ENCODE measurements around the gene ITPA.
A peak's percentile ranks its signal among the peaks of the same experiment; 100 is the strongest.

The ITPA gene

DNA sequence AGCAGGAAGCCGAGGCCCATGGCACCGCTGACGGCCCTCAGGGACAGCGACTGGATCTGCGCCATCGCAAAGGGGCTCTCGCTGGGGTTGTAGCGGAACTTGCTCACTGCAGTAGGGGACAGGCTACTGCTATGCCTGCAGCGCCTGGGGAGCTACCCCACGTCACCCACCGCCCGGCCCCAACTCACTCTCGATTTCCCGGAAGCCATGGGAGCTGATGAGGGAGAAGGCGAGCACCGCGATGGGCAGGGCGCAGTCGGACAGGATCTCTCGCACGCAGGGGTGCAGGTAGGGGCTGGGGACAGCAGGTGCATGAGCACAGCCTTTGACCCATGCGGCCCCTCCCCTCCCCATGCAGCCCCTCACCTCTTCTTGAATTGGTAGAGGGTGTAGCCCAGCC lies 19.9 kb downstream of the ITPA start:
- DNase-seq = no peak

DNA sequence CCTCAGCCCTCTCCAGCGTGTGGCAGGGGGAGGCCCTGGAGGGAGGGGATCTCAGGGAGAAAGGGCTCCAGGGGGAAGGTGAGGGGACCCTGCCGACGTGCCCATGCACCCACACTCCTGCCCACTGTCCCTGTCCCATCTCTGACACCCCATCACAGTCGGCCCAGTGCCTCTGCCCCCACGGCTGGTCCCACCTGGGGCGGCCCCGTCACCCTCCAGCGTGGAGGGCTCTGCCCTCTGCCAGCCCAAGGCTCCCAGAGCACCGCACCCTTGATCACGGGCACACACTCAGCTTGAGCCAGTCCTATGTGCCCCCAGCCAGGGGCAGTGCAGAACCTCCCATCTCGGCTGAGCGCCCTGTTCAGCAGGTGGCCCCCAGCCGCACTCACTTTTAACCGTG lies 20.5 kb downstream of the ITPA start:
- DNase-seq = no peak

DNA sequence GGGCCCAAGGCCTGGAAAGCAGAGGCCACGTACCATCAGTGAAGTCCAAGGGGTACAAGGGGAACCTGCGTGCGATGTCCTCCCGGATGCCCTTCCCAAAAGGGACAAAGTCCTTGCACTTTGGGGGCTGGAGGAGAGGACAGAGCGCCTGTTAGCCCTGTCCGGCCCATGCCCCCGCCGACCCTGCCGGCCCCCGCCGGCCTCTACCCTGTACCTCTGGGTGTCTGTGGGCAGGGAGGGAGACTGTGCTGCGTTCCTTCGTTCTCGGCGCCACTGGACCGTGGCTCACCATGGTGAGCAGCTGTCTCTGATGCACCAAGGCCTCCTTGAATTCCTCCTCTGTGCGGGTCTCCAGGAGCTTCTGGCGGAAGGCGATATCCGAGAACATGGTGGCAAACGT lies 21.8 kb downstream of the ITPA start:
- DNase-seq = no peak

DNA sequence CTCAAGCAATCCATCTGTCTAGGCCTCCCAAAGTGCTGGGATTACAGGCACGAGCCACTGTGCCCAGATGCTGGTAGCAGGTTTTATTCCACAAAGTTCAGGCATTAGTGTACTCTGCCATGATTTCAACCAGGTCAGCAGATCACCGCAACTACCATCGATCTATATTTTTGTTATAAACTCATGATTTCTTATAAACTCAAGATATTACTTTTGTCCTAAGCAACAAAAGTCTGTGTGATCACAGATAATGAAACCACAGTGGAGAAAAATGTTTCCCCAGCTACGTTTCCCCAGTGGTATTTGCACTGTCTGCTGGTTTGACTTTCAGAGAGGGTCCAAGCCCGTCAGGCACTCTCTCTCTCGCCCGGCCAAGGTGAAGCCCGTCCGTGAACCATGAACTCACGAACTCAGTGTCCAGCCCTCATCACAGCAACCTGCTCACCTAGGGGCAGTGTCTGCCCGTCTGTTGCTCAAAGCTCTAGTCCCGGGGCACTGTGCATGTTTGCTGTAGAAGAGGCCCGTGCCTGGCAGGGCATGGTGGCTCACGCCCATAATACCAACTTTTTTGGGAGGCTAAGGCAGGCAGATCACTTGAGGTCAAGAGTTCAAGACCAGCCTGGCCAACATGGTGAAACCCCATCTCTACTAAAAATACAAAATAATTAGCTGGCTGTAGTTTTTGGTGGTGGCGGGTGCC lies 22.7 kb downstream of the ITPA start:
- DNase-seq = no peak

DNA sequence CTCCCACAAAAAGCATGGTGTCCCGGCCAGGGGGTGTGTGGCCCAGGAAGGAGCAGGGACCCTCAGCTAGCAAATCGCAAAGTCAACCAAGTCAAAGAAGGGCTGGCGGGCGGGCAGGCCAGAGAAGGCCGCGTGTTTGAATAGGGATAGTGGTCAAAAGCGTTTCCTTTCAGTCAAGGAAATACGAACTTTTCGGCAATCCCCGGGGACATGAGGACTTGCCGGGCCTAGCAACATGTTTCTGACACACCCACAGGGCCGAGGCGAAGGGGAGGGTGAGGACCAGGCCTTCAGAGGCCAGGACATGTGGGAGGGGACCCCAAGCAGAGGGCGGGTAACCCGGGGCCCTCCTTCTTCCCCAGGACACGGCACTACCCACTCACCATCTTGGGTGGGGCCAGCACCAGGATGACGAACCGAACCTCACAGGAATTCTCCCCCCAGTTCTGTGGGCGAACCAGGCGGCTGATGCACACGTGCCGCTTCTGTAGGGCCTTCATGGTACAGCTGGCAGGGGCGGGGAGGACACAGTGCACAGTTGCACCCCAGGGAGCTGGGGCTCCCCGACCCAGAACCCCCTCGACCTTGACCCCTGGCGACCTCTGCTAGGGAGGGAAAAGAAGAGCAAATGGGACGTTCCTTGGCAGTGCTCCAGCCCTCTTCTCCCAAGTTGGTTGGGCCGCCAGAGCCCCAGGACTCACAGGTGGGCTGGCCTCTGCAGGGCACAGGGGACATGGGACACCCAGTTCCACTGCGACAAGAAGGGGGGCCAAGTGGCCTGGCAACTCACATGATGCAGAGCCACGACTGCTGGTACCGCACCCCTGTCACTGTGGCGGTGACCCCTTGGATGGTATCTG lies 24.1 kb downstream of the ITPA start:
- DNase-seq = no peak

DNA sequence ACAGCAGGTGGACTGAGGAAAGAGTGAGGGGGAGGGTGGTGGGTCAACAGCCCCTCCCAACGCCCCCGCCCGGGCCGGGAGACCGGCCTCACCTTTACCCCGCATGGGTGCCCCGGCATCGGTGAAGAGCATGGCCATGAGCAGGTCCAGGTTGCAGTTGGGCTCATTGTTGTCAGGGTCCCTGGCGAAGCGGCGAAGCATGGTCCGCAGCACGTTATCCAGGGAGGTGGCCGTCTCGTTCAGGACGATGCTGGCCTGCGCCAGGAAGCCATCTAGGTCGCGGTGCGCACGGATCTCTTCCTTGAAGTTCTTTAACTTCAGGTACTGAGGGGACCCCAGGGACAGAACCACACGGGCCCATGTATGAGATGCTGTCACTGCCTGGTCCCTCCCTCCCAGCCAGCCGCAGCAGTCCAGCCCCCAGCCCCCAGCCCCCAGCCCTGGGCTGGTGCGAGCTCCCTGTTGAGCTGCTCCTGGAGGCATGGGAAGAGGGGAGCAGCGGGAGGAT lies 24.7 kb downstream of the ITPA start:
- no peak for DNase-seq

DNA sequence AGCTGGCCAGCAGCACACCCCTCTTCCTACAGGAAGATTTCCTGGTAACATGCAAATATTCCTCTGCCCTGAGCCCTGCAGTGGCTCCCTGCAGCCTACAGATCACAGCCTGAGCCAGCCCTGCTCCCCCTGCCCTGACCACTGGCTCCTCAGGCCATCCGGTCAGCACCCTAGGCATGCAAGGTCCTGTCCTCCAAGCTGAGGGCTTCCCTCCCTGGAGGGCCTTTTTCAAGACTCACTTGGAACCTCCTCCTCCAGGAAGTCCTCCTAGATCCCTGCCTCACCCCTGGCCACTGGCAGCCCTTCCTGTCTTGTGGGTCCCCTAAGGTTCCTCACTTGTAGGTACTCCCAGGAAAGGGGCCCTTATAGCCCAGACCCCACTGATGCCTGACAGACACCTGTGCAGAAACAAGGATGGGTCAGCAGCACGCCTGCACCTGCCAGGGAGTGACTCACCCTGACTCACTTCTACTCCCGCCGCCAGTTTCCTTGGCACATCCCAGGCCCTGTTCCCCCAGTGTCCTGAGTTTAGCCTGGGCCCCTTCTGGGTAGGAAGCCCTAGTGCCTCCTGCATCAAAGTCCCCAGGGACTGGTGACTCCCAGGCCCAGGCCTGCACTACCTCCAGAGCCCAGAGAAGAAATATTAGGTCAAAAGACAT lies 26.5 kb downstream of the ITPA start:
- DNase-seq = no peak

DNA sequence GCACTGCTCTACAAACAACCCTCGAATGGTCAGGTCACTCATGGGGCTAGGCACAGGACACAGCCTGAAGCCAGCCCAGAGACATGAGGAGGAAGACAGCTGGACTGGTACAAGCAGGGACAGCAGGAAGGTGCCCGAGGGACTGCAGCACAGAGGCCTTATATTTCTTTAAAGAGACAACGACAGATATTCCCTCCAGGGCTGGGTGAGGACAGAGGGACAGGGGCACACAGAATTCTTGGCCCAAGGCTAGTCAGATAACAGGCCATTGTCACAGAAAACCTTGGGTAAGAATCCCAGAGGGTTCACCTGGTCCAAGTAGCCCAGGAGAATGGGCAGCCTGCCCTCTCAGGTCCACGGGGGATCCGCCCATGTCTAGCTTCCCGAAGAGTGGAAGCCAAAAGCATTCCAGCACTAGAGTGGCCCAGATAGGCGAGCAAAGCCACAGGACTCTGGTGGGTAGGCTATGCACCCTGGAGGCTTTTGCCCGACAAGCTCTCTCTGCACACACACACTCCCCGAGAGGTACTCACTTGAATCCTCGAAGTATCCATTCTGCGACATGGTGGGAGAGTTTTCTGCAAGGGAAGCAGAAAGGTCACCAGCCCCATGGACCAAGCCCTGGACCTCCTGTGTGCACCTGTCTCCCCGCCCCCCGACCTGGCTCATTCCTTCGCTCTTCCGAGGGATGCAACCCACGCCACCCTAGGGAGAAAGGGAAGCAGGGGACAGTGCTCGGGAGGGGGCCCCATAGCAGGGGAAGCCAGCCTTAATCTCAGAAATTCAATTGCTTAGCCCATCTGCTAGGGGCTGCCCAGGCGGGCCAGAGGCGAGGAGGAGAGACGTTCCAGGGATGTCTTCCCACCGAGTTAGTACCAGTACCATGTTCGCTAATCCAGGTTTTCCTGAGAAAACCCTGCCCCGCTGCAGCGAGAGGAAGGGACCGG lies 28.0 kb downstream of the ITPA start:
- DNase-seq = no peak

DNA sequence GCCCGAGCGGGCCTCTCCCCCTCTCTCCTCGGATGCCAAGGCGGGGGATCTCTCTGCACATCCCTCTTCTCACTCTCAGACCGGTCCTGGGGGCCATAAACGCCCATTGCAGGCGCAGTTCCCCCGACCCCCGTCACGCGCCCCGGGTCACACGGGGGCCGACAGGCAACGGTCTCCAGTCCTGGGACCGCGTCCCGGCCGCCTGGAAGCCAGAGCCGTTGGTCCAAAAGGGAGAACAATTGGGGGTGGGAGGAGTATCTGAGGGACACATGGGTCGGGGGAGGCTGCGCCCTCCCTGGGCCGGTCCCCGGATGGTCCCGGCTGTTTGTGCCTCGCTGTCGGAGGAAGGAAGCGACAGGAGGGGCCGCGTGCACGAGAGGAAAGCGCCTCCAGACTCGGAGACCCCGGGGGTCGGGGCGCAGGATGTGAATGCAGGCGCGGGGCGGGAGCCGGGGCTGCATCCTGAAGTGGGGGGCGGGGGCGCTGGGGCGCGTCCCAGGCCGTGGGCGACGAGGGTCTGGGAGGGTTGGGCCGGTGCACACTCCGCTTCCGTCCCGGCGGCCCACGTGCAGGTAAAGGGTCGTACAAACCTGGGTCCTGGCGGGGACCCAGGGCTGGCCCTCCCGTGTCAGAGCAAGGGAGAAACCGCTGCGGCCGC lies 28.8 kb downstream of the ITPA start:
- no peak for DNase-seq

DNA sequence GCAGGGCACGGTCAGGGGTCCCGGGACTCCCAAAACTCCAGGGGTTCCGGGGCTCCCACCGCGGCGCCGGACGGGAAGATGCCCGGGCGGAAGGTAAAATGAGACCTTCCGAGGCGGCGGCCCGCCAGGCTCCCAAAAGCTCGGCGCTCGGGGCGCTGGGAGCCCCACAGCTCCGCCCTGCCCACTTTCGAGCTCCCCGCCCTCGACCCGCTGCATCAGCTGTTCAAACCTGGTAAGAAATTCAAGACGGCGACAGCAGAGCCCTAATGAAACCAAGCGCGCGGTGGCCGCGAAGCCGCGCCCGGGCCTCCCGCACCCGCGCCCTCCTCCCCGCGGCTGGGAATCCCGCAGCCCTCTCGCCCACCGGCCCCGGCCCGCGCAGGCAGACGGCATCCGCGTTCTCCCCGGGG lies 29.3 kb downstream of the ITPA start:
- peak; percentile 13 to 62 (median 40) for DNase-seq

DNA sequence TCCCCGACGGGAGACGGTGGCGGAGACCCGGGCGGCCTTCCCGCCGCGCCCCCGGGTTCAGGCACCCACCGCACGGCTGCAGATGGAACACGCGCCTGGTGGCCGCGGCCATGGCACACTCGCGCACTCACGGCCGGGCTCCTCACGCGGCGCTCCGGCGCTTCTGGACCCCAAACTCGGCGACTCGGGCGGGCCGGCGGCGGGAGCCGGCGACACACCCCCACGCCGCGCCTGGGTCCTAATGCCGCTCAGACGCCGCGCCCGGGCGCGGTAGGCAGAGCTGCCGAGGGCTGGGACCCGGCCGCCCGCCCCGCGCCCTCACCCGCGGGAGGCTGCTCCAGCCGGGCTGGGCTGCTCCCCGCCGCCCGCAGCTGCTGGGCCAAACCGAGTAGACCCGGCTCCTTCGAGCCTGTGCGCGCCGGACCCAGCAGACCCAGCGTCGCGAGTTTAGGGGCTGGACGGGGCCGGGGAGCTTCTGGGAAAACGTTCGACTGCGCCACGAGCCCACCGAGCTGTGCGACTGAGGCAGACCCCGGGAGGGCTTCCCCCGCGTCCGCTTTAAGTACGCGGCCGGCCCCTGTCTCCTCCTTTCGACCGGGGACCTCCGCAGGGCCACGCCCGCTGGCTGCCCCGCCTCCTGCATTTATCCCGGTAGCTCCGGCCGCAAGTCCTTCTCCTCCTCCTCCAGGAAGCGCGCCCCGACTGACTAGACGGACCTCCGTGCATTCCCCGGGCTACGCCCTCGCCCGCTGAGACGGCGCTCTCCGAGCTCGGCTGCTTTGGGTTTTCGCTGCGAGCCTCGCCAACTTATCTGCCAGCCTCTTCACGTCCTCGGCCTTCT lies 29.9 kb downstream of the ITPA start, which contains the start of gene SLC4A11:
SLC4A11 (minus strand) TSS at position 165 of the 841 bp plus-strand sequence; CDS start at position 112, 53 bp downstream.
- DNase-seq = peak; percentile 66 to 91 (median 80)

DNA sequence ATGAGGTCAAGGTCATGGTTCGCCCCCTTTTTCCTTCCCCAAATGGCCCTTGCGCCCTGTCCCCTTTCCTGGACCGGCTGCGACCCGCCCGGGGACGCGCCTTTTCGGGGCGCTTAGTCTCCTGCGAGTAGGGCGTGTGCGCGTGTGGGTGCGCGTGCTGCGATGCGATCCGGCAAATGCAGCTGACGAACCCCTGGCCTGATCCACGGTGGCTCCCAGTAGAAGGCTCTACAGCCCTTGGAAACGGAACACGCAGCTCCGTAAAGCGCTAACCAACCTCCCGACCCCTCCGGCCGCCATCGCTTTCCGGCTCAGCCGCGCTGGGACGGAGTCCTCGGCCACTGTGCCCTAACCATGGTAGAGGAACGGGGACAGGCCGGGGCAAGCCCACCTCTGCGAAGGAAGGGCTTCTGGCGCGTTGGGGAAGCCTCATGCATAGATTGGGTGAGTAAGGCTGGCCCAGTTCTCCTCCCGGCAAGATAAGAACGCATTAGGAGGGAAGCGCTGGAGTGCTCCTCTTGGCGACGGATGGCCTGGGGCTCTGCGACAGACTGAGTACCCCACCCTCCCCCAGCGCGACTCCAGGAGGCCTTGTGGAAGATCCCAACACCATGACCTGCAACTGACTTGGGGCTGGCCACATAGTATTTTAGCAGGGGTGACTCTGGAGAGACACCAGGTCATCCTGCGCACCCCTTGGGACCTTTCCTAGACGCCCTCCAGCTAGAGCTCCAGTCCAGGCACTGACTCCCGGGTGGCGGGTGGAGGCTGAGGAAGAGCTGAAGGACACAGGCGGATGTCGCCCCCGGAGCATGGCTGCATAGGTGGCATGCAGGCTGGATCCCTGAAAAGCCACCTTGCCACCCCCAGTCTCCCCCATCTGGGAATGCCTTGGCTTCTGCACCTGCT lies 30.8 kb downstream of the ITPA start:
- DNase-seq = peak; percentile 27 to 57 (median 36)

DNA sequence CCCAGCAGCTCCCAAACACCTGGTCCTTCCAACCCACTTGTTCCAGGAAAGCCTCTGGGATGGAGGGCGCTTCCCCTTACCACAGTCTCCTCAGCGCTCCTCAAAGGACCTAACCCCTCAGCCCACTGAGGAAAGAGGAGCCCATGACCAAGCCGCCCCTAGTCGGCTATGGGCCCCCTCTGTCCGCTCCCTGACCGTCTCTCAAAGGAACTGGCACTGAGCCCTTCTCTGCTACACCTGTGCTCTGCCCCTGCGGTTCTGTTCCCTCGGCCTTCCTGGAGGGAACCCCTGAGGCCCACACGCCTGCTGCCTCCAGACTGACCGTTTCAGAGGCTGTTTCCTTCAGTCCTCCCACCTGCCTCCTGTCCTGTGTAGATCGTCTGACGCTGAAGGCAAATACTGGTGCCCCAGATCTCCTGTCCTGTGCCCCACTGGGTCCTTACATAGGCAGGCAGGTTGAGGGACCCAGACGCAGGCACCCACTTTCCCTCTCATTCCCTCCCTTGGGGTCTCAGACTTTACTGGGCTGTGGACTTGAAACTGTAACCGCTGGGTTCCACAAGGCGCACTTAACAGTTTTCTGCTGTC lies 31.6 kb downstream of the ITPA start:
- DNase-seq = no peak

DNA sequence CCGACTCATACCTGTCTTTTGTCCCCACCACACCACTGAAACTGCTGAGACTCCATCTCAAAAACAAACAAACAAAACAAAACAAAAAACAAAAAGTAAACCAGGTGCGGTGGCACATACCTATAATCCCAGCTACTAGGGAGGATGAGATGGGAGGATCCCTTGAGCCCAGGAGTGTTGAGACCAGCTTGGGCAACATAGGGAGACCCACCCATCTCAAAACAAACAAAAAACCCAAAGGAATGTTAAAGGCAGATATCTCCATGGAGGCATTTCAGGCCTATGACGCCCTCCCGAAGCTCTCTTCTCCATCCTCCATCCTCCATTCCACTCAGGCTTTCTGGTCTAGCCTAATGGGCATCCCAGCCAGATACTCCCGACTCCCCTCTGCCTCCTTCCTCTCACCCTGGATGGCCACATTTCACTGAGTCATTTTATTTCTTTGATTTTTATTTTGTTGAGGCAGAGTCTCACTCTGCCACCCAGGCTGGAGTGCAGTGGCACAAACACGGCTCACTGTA lies 32.9 kb downstream of the ITPA start:
- no peak for DNase-seq

DNA sequence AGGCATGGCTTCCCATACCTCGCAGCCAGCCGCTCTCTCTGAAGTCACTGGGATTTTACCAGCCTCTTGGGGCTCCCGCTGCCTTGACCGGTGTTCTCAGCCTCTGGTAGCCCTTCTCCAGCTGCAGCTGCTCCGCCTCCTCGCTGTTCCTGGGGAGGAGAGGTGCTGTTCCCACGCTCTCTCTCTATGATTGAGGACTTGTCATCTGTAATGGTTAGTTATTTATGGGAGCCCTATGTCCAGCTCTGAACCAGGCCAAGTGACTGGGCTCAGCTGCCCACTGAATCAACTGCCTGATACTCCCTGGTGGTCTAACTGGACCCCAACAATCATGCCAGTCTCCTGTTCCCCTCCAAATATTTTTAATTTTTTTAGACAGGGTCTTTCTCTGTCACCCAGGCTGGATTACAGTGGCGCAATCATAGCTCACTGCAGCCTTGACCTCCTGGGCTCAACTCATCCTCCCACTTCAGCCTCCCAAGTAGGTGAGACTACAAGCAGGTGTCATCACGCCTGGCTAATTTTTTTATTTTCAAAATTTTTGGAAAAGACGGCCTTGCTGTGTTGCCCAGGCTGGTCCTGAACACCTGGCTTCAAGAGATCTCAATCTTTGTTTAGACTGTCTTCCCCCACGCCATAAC lies 34.5 kb downstream of the ITPA start:
- DNase-seq = no peak

DNA sequence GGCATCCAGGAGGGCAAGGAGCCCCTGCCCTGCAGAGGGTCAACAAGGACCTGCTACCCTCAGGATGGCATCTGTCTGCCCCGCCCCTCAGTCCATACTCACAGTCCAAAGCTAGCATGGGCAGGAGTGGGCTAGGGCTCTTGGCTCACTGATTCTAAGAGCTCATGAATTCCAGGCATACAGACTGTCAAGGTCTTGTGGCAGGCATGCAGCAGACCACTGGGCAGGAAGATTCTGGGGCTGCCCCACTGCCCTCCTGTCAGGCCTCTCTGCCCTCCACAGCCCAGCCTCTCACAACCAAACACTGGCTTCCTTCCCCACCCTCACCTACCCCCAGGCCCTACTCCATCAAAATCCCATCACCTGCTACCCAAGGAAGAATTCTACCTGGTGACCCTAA lies 35.3 kb downstream of the ITPA start:
- DNase-seq = no peak

DNA sequence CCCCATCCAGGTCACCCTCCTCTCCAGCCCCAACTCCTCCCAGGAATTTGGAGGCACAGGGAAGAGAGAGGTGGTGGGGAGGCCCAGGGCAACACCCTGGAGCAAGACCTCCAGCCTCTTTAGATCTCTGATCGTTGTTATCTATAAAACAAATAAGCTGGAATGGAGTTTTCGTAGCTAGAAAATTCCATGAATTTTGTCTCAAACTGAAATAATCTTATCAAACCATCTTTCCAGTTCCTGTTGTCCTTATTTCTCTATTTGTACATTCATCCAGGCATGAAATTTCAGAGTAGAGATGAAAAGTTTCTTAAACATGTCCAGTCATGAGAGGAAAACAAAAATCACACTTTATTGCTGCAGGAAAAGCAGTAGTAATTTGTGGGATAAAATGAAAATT lies 35.9 kb downstream of the ITPA start:
- DNase-seq = no peak

DNA sequence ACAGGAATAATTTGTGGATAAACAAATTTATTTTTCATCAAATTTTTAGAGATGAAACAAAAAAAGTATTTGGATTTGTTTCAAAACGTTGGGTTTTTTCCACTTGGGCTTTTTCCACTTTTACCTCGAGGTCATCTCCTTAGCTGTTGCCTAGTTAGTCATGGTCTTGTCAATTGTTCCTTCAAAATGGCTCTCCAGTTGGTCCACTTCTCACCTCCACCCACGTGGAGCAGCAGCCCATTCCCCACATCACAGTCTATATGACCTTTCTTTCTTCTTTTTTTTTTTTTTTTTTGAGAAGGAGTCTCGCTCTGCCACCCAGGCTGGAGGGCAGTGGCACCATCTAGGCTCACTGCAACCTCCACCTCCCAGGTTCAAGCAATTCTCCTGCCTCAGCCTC lies 36.4 kb downstream of the ITPA start:
- DNase-seq = no peak

Data from suppressor macrophage (primary cell).